Forelimb muscle (tissue), 1 donor: Measurements from ENCODE around the gene PPIP5K1. TPM values are rescaled to one million over a fixed set of nuclear protein-coding genes. Genes with fewer than 3 reads are reported as not detected.
"Not testable (repeated sequence)": the region's sequence is repeated elsewhere in the genome, so short reads cannot be mapped to it uniquely, and the experiment has no call there.

Source experiments
- DNase-seq: peaks from one replicate; pipeline ENCODE4 v3.0.0-alpha.2; 2013; ENCODE audit warnings: low read depth
- polyA plus RNA-seq: library from polyadenylated mRNA; unstranded; fragments of 120-200 nt; gene quantifications from one replicate; pipeline ENCODE4 v1.2.1, GENCODE V29; 2013; ENCODE audit not compliant: insufficient read length

The PPIP5K1 gene
- 9.9 TPM for polyA plus RNA-seq

- not testable (repeated sequence) for DNase-seq
Observed at GRCh38 chr15:43589778-43590466, at the start of gene PPIP5K1. Gene PPIP5K1 (minus strand): TSS chr15:43590208. CDS start chr15:43584504, 5,704 bp downstream.

GRCh38 chr15:43638464-43639204 lies 48.6 kb upstream of the PPIP5K1 start:
- DNase-seq, result not testable (repeated sequence)

- not testable (repeated sequence) for DNase-seq
Observed at GRCh38 chr15:43626937-43627336, 36.9 kb upstream of the PPIP5K1 start.

GRCh38 chr15:43625106-43625505 lies 35.1 kb upstream of the PPIP5K1 start:
- no peak for DNase-seq

- DNase-seq, result not testable (repeated sequence)
Observed at GRCh38 chr15:43622068-43622799, 32.2 kb upstream of the PPIP5K1 start.

- not testable (repeated sequence) for DNase-seq
Observed at GRCh38 chr15:43618700-43619099, 28.7 kb upstream of the PPIP5K1 start, which contains the start of gene STRC. Gene STRC (minus strand): TSS chr15:43618800. CDS start chr15:43618722, 78 bp downstream.

GRCh38 chr15:43617750-43618149 lies 27.7 kb upstream of the PPIP5K1 start:
- DNase-seq, result not testable (repeated sequence)

- DNase-seq, result not testable (repeated sequence)
Observed at GRCh38 chr15:43602233-43602632, 12.2 kb upstream of the PPIP5K1 start.

GRCh38 chr15:43600200-43600599 lies 10.2 kb upstream of the PPIP5K1 start:
- not testable (repeated sequence) for DNase-seq

GRCh38 chr15:43599131-43599530 lies 9.1 kb upstream of the PPIP5K1 start:
- not testable (repeated sequence) for DNase-seq

- DNase-seq, result not testable (repeated sequence)
Observed at GRCh38 chr15:43593328-43594190, 3.6 kb upstream of the PPIP5K1 start, which contains the start of gene CKMT1B. Gene CKMT1B (plus strand): TSS chr15:43594027. CDS start chr15:43594219, 192 bp downstream.

- not testable (repeated sequence) for DNase-seq
Observed at GRCh38 chr15:43592841-43593240, 2.8 kb upstream of the PPIP5K1 start.

- DNase-seq, result not testable (repeated sequence)
Observed at GRCh38 chr15:43574607-43575006, 15.4 kb downstream of the PPIP5K1 start.

GRCh38 chr15:43566615-43567014 lies 23.4 kb downstream of the PPIP5K1 start:
- DNase-seq, result not testable (repeated sequence)

- DNase-seq, result not testable (repeated sequence)
Observed at GRCh38 chr15:43563793-43564192, 26.2 kb downstream of the PPIP5K1 start.

GRCh38 chr15:43562753-43563152 lies 27.3 kb downstream of the PPIP5K1 start:
- not testable (repeated sequence) for DNase-seq

GRCh38 chr15:43552986-43553385 lies 37.0 kb downstream of the PPIP5K1 start:
- DNase-seq, result no peak

- no peak for DNase-seq
Observed at GRCh38 chr15:43552256-43552655, 37.8 kb downstream of the PPIP5K1 start.

GRCh38 chr15:43550527-43551363 lies 39.3 kb downstream of the PPIP5K1 start:
- DNase-seq, result no peak

- DNase-seq, result no peak
Observed at GRCh38 chr15:43547539-43547938, 42.5 kb downstream of the PPIP5K1 start.
